GM12864 (cell line): Measurements from ENCODE around the gene PSPH.
"Not testable (repeated sequence)": the region's sequence is repeated elsewhere in the genome, so short reads cannot be mapped to it uniquely, and the experiment has no call there.

Experiments
- DNase-seq: peaks from one replicate; pipeline ENCODE4 v3.0.0-alpha.2; 2011; ENCODE audit warnings: low read depth
- H3K4me3 ChIP-seq: 2 replicates; pipeline ENCODE4 v1.5.1; 2011; ENCODE audit warnings: mild to moderate bottlenecking, low read depth, low read length, control low read depth
- CTCF ChIP-seq: IDR thresholded peaks from 2 replicates; pipeline ENCODE4 v1.5.1; 2011; ENCODE audit warnings: low read depth, mild to moderate bottlenecking, moderate library complexity, low read length, control low read depth, inconsistent platforms; ENCODE audit errors: missing control alignments

The PSPH gene

DNA sequence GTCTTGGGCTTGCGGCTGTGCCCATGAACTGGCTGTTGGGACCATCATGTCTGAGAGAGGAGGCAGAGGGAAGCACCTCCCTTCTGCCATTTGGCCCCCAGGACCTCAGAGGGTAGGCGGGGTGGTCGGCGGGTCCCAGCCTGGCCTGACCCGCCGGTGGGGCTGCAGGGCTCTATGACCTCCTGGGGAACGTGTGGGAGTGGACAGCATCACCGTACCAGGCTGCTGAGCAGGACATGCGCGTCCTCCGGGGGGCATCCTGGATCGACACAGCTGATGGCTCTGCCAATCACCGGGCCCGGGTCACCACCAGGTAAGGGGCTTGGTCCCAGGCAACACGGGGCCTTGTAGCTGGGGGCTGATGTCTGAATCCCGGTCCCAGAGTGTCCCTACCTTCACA lies 27.0 kb upstream of the PSPH start:
- no peak overlapping the region for H3K4me3 ChIP-seq
- no peak for DNase-seq
- TF ChIP-seq CTCF, result no peak

GRCh38 chr7:56077681-56078080 lies 26.4 kb upstream of the PSPH start:
- no peak for DNase-seq
- TF ChIP-seq CTCF, result no peak
- H3K4me3 ChIP-seq, result no peak overlapping the region

DNA sequence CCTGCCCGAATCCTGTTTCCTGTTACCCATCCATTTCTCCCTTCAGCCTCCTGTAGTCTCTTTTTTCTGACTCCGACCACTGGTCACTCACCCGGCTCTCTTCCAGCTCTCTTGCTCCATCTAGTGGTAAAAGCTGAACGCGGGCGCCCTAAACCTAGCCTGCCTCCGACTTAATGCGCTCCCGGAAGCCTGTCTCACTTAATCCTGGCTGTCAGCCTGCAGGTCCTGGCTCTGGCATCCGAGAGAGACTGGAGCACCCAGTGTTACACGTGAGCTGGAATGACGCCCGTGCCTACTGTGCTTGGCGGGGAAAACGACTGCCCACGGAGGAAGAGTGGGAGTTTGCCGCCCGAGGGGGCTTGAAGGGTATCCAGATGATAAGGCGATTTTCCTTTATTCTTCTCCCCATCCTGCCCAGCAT lies 23.1 kb upstream of the PSPH start:
- peak; percentile 88 for TF ChIP-seq CTCF

DNA sequence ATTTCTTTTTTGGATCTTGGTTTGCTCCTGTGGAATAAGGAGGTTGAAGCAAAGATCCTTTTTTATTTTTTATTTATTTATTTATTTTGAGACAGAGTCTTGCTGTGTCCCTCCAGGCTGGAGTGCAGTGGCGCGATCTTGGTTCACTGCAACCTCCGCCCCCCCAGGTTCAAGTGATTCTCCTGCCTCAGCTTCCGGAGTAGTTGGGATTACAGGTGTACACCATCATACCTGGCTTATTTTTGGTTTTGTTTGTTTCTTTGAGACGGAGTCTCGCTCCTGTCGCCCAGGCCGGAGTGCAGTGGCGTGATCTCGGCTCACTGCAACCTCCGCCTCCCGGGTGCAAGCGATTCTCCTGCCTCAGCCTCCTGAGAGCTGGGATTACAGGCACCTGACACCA lies 15.1 kb upstream of the PSPH start:
- H3K4me3 ChIP-seq, DNase-seq: not testable (repeated sequence)

More for the DNA sequence above, 23.1 kb upstream of the PSPH start:
- no peak overlapping the region for H3K4me3 ChIP-seq
- no peak for DNase-seq

- DNase-seq, result peak; percentile 58
- H3K4me3 ChIP-seq, result peak within 1 kb of the TSS; percentile 85
- peak; percentile 10 for TF ChIP-seq CTCF
Measured at GRCh38 chr7:56063882-56064625, 12.8 kb upstream of the PSPH start, which contains the start of gene SUMF2. TSS of gene SUMF2 (plus strand) at chr7:56064286. CDS start at chr7:56064312, 26 bp downstream.

- no peak for DNase-seq
- H3K4me3 ChIP-seq, result no peak overlapping the region
- no peak for TF ChIP-seq CTCF
Measured at GRCh38 chr7:56063500-56063881, 12.2 kb upstream of the PSPH start.

DNA sequence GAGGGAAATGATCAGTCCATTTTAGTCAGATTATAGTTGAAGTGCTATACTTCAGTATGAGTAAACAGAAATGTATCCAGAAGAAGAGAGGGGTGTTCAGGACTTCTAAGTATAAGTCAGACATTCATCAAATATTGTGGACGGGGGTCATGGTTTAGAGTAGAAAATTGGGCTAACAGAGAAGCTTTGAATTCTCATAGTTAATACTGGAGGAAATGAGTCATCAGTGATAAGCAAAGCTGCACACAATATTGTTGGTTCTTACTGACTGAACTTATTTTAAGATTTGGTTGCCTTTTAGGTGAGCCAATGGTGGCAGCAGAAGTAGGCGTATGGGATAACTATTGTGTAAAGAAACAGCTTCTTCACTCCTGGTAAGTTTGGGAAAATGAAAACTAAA lies 11.1 kb upstream of the PSPH start:
- no peak overlapping the region for H3K4me3 ChIP-seq
- DNase-seq, result no peak
- TF ChIP-seq CTCF, result no peak
